ENCODE measurements around the gene FAM107B. TPM values are rescaled to one million over a fixed set of nuclear protein-coding genes. Genes with fewer than 3 reads are reported as not detected.

The FAM107B gene
- total RNA-seq, 4 donors from 2014 or later = 12.3 to 41.3 (median 31.8) TPM

DNA sequence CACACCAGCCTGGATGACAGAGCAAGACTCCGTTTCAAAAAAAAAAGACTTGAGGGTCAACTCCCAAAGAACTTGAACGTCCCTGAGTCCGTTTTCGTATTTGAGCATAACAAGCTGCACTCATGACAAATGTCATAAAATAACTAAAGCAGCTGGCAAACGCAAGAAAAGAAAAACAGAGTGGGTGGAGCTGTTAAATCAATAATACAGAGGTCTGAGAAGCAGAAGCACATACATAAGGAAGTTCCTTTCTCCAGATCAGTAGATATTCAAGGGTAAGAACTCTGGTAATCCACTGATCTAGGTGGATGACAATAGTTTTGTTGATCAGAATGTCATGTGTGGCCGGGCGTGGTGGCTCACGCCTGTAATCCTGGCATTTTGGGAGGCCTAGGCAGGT is 150.1 kb downstream of the FAM107B start:
- Histone ChIP-seq H3K27ac (no peak overlapping the region), H3K36me3 (no peaks in the 10 kb centered on the region), H3K4me3 (replicated peaks in 1 of 3) (no peak overlapping the region), H3K9me3 (no peaks in the 10 kb centered on the region), H3K27me3 (no peaks in the 10 kb centered on the region), H3K4me1 (no peaks in the 10 kb centered on the region)
- WGBS, 2 donors = 89 to 94% methylated on average over 8 of the region's 8 CpGs
- DNase-seq = no peak
- TF ChIP-seq, protein P1, sequence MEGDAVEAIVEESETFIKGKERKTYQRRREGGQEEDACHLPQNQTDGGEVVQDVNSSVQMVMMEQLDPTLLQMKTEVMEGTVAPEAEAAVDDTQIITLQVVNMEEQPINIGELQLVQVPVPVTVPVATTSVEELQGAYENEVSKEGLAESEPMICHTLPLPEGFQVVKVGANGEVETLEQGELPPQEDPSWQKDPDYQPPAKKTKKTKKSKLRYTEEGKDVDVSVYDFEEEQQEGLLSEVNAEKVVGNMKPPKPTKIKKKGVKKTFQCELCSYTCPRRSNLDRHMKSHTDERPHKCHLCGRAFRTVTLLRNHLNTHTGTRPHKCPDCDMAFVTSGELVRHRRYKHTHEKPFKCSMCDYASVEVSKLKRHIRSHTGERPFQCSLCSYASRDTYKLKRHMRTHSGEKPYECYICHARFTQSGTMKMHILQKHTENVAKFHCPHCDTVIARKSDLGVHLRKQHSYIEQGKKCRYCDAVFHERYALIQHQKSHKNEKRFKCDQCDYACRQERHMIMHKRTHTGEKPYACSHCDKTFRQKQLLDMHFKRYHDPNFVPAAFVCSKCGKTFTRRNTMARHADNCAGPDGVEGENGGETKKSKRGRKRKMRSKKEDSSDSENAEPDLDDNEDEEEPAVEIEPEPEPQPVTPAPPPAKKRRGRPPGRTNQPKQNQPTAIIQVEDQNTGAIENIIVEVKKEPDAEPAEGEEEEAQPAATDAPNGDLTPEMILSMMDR (IDR thresholded peaks at IDR 0.05) = no peak
- TF ChIP-seq POLR2A (IDR thresholded peaks at IDR 0.05) = no peak
- intact Hi-C loops (cut with DNase I) = no loop called here

DNA sequence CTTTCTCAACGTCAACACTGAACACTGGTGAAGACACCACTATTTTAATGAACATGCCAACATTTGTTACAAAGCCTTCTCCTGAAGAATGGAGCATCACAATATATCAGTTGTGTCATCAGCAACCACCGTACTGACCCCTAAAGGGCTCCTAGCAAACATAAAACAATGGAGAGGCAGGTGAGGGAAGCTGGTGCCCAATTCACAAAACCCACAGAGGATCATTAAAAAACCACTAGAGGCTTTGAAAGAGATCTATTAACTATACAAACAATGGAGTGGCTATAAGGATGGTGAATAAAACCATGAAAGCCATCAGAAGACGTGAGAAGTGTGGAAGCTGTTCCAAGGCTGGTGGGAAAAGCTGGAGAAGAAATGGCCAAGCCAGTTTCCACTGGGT is 150.8 kb downstream of the FAM107B start:
- 81 to 83% methylated on average over 3 of the region's 3 CpGs for WGBS, 2 donors
- no peaks in the 10 kb centered on the region for H3K4me1 ChIP-seq
- no peak overlapping the region for H3K4me3 ChIP-seq (replicated peaks in 1 of 3)
- no peak for TF ChIP-seq POLR2A (IDR thresholded peaks at IDR 0.05)
- TF ChIP-seq, protein P1 (IDR thresholded peaks at IDR 0.05) = no peak
- H3K27me3 ChIP-seq = no peaks in the 10 kb centered on the region
- no peaks in the 10 kb centered on the region for H3K9me3 ChIP-seq
- DNase-seq = no peak
- intact Hi-C loops (cut with DNase I) = no loop called here
- H3K36me3 ChIP-seq = no peaks in the 10 kb centered on the region
- no peak overlapping the region for H3K27ac ChIP-seq

DNA sequence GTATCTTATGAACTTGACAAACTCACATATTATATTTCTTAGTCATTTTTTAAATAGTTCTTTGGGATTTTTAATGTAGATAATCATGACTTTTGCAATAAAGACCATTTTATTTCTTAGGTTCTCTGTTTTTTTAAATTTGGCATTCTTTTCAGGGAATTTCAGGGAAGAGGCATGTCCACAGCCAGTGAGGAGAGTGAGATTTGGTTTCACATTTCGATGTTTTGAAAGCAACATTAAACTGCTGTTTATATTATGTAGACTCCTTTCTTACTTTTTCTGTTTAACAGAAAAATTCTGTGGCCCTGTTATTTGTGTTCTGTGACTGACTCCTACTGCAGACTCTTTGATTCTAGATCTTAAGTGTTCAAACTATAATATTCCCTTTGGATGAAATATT is 153.7 kb downstream of the FAM107B start:
- WGBS, 2 donors = 41 to 68% methylated on average over 1 of the region's 1 CpG

DNA sequence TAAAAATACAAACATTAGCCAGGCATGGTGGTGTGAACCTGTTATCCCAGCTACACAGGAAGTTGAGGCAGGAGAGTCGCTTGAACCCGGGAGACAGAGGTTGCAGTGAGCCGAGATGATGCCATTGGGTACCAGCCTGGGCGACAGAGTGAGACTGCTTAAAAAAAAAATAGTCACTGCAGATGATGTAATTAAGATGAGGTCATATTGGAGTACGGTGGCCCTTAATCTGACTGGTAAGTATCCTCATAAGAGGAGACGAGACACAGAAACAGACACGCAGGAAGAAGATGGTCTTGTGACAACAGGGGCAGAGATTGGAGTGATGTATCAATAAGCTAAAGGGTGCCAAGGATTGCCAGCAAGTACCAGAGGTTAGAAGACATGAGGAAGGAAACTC is 156.0 kb downstream of the FAM107B start:
- Histone ChIP-seq H3K9me3 (no peaks in the 10 kb centered on the region), H3K27ac (no peak overlapping the region), H3K4me1 (no peaks in the 10 kb centered on the region), H3K27me3 (no peaks in the 10 kb centered on the region), H3K4me3 (replicated peaks in 1 of 3) (no peak overlapping the region), H3K36me3 (no peaks in the 10 kb centered on the region)
- intact Hi-C loops (cut with DNase I) = no loop called here
- WGBS, 2 donors = 96 to 98% methylated on average over 6 of the region's 7 CpGs
- TF ChIP-seq, protein P1 (IDR thresholded peaks at IDR 0.05) = no peak
- no peak for TF ChIP-seq POLR2A (IDR thresholded peaks at IDR 0.05)
- DNase-seq = no peak

More for the DNA sequence above, 153.7 kb downstream of the FAM107B start:
- H3K4me1 ChIP-seq = no peaks in the 10 kb centered on the region
- H3K9me3 ChIP-seq = no peaks in the 10 kb centered on the region
- no peaks in the 10 kb centered on the region for H3K36me3 ChIP-seq
- H3K27me3 ChIP-seq = no peaks in the 10 kb centered on the region
- TF ChIP-seq, protein P1 (IDR thresholded peaks at IDR 0.05) = no peak
- TF ChIP-seq POLR2A (IDR thresholded peaks at IDR 0.05) = no peak
- no peak overlapping the region for H3K4me3 ChIP-seq (replicated peaks in 1 of 3)
- DNase-seq = no peak
- intact Hi-C loops (cut with DNase I) = no loop called here
- H3K27ac ChIP-seq = no peak overlapping the region

DNA sequence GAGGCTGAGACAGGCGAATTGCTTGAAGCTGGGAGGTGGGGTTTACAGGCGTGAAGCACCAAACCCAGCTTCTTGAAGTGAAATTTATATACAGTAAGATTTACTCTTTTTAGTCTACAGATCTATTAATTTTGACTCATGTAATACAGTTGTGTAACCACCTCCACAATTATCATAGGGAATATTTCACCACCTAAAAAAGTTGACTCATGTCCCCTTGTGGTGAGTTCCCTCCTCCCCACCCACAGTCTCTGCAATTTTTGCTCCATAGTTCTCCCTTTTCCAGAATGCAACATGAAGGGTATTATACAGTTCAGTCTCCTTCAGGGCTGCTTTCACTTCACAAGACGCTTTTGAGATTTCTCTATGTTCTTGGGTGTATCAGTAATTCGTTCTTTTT is 156.8 kb downstream of the FAM107B start:
- intact Hi-C loops (cut with DNase I) = no loop called here
- Histone ChIP-seq H3K9me3 (no peaks in the 10 kb centered on the region), H3K4me1 (no peaks in the 10 kb centered on the region), H3K4me3 (replicated peaks in 1 of 3) (no peak overlapping the region), H3K36me3 (no peaks in the 10 kb centered on the region), H3K27ac (no peak overlapping the region), H3K27me3 (no peaks in the 10 kb centered on the region)
- DNase-seq = no peak
- TF ChIP-seq, protein P1 (IDR thresholded peaks at IDR 0.05) = no peak
- no peak for TF ChIP-seq POLR2A (IDR thresholded peaks at IDR 0.05)
- 83 to 90% methylated on average over 4 of the region's 4 CpGs for WGBS, 2 donors

Measured in thyroid gland (tissue), 4 donors.